GM12892 (cell line): Measurements from ENCODE around the gene APBB2.

Source experiments
- DNase-seq: peaks from one replicate; pipeline ENCODE4 v3.0.0; 2011; ENCODE audit not compliant: insufficient read length
- FAIRE-seq: peaks from 2 replicates; lab custom pipeline; 2011; peaks lifted over from hg19 to GRCh38; lab: Jason Lieb, UNC
- POLR2A ChIP-seq: IDR thresholded peaks from 2 replicates; pipeline ENCODE4 v1.6.1; 2011; ENCODE audit warnings: low read depth, low read length, control low read depth
- POLR2AphosphoS5 ChIP-seq: IDR thresholded peaks from 2 replicates; pipeline ENCODE4 v1.6.1; 2011; ENCODE audit warnings: low read depth, low read length, control low read depth
- TAF1 ChIP-seq: IDR thresholded peaks from 2 replicates; pipeline ENCODE4 v1.6.1; 2011; ENCODE audit warnings: low read depth, mild to moderate bottlenecking, control low read depth, low read length, borderline replicate concordance

Gene APBB2

GRCh38 chr4:41185614-41186592, 28.4 kb downstream of the APBB2 start:
- TF ChIP-seq POLR2A (no peak), POLR2AphosphoS5 (no peak), TAF1 (no peak)
- no peak for DNase-seq
- FAIRE-seq = peak; percentile 58

- peak; percentile 36 for FAIRE-seq
- no peak for TF ChIP-seq POLR2A
Measured at GRCh38 chr4:41184009-41184408, 30.3 kb downstream of the APBB2 start.

GRCh38 chr4:41183021-41183553, 31.3 kb downstream of the APBB2 start:
- no peak for DNase-seq
- no peak for TF ChIP-seq TAF1
- TF ChIP-seq POLR2AphosphoS5 = no peak
- no peak for TF ChIP-seq POLR2A
- FAIRE-seq = no peak

More at GRCh38 chr4:41184009-41184408, 30.3 kb downstream of the APBB2 start:
- DNase-seq = no peak

- DNase-seq (no peak), FAIRE-seq (no peak)
- TF ChIP-seq TAF1 (no peak), POLR2AphosphoS5 (no peak), POLR2A (no peak)
Measured at GRCh38 chr4:41181037-41181436, 33.3 kb downstream of the APBB2 start.

GRCh38 chr4:41179498-41180195, 34.7 kb downstream of the APBB2 start:
- TF ChIP-seq POLR2AphosphoS5 (no peak), TAF1 (no peak), POLR2A (no peak)
- FAIRE-seq = no peak
- DNase-seq = no peak

- FAIRE-seq (peak; percentile 69), DNase-seq (no peak)
- TF ChIP-seq TAF1 = no peak
- TF ChIP-seq POLR2A = no peak
- TF ChIP-seq POLR2AphosphoS5 = no peak
Measured at GRCh38 chr4:41178372-41179370, 35.7 kb downstream of the APBB2 start.

GRCh38 chr4:41177016-41177415, 37.3 kb downstream of the APBB2 start:
- DNase-seq (no peak), FAIRE-seq (peak; percentile 40)
- TF ChIP-seq POLR2AphosphoS5 (no peak), TAF1 (no peak), POLR2A (no peak)

GRCh38 chr4:41176340-41176739, 38.0 kb downstream of the APBB2 start:
- DNase-seq (no peak), FAIRE-seq (no peak)
- TF ChIP-seq TAF1 (no peak), POLR2AphosphoS5 (no peak), POLR2A (no peak)

GRCh38 chr4:41175794-41176193, 38.5 kb downstream of the APBB2 start:
- no peak for DNase-seq
- no peak for TF ChIP-seq POLR2A
- TF ChIP-seq TAF1 = no peak
- no peak for TF ChIP-seq POLR2AphosphoS5
- FAIRE-seq = no peak

- FAIRE-seq (no peak), DNase-seq (no peak)
- TF ChIP-seq POLR2AphosphoS5 = no peak
- TF ChIP-seq POLR2A = no peak
Measured at GRCh38 chr4:41174444-41174843, 39.9 kb downstream of the APBB2 start.

GRCh38 chr4:41172786-41173185, 41.6 kb downstream of the APBB2 start:
- FAIRE-seq = no peak

More at GRCh38 chr4:41172786-41173185, 41.6 kb downstream of the APBB2 start:
- DNase-seq = no peak
- no peak for TF ChIP-seq POLR2AphosphoS5
- TF ChIP-seq TAF1 = no peak
- TF ChIP-seq POLR2A = no peak
